Measurements from ENCODE around the gene CWC15. TPM values are rescaled to one million over a fixed set of nuclear protein-coding genes. Genes with fewer than 3 reads are reported as not detected.

Gene CWC15
- total and polyA plus RNA-seq, 2 of the 13 experiments (the other 11 are each of a cell fraction or from before 2014, with no cell fraction given): 27.6 to 61.2 TPM

DNA sequence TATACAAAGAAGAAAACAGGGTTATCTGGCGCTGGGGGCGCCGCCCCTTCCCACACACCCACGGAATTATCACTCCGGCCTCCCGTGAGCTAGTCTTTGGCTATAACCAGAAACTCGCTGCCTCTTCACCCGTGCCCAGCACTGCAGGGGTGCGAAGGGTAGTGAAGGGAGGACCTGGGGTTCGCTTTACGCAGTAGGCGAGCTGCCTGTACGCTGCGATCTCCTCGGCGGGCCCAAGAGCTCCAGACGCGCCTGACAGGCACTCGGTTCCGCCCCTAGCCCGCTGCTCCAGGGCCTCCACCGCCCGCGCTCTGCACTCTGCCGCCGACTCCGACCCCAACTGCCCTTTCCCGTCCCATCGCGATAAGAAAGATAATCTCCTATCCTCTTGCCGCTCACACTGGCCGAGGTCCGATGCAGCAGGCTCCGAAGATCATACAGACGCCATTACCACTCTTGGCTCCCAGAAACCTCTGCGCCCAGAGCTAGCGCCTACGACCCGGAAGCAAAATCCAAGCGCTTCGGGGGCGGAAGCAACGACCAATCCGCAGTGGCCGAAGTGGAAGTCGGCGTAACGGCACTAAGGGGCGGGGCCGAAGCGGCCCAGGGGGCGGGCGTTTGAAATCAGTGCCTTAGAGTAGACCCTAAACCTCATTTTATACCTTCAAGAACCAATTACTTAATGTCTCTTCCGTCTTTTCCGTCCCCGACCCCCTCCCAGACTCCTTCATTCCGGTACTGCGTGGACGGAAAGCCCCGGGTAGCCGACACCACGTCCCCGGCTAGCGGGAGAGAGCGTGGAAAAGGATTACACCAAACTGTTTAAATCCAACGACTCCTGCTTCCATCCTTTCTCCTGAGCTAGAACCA lies at the start of gene CWC15, which contains the start of gene KDM4D (continued):
- TF ChIP-seq, protein P1, sequence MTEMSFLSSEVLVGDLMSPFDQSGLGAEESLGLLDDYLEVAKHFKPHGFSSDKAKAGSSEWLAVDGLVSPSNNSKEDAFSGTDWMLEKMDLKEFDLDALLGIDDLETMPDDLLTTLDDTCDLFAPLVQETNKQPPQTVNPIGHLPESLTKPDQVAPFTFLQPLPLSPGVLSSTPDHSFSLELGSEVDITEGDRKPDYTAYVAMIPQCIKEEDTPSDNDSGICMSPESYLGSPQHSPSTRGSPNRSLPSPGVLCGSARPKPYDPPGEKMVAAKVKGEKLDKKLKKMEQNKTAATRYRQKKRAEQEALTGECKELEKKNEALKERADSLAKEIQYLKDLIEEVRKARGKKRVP (CRISPR knock-in tag; IDR thresholded peaks at IDR 0.05): no peak
- TF ChIP-seq, protein P2, sequence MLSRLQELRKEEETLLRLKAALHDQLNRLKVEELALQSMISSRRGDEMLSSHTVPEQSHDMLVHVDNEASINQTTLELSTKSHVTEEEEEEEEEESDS (CRISPR knock-in tag; IDR thresholded peaks at IDR 0.05; ENCODE audit: borderline replicate concordance): no peak
- TF ChIP-seq XRCC5 (optimal IDR thresholded peaks at IDR 0.05; ENCODE audit: low read length) (peak; percentile 49), NAIF1 (CRISPR knock-in tag; IDR thresholded peaks at IDR 0.05; ENCODE audit: borderline replicate concordance) (no peak), ASH2L (IDR thresholded peaks at IDR 0.05; ENCODE audit: insufficient read length, low read depth, low read length) (peak; percentile 96), ZNF337 (CRISPR knock-in tag; IDR thresholded peaks at IDR 0.05; ENCODE audit: borderline replicate concordance, low read depth) (no peak), CENPT (CRISPR knock-in tag; IDR thresholded peaks at IDR 0.05; ENCODE audit: low read depth) (no peak), HNF4A (CRISPR knock-in tag; IDR thresholded peaks at IDR 0.05) (no peak; the same call in 1 of the 2 replicates), ZFYVE20 (CRISPR knock-in tag; IDR thresholded peaks at IDR 0.05; ENCODE audit: borderline replicate concordance, low read depth) (no peak), JDP2 (CRISPR knock-in tag; IDR thresholded peaks at IDR 0.05; ENCODE audit: borderline replicate concordance) (no peak), POLR2AphosphoS5 (IDR thresholded peaks at IDR 0.05; ENCODE audit: low read depth, low read length) (peak; percentile 93), NPAS2 (CRISPR knock-in tag; IDR thresholded peaks at IDR 0.05; ENCODE audit: borderline replicate concordance) (no peak), ZFP82 (CRISPR knock-in tag; IDR thresholded peaks at IDR 0.05; ENCODE audit: borderline replicate concordance) (0 out of 2 replicates have a peak, but pooled peaks have one; percentile 25)
- TF ChIP-seq, protein P3, sequence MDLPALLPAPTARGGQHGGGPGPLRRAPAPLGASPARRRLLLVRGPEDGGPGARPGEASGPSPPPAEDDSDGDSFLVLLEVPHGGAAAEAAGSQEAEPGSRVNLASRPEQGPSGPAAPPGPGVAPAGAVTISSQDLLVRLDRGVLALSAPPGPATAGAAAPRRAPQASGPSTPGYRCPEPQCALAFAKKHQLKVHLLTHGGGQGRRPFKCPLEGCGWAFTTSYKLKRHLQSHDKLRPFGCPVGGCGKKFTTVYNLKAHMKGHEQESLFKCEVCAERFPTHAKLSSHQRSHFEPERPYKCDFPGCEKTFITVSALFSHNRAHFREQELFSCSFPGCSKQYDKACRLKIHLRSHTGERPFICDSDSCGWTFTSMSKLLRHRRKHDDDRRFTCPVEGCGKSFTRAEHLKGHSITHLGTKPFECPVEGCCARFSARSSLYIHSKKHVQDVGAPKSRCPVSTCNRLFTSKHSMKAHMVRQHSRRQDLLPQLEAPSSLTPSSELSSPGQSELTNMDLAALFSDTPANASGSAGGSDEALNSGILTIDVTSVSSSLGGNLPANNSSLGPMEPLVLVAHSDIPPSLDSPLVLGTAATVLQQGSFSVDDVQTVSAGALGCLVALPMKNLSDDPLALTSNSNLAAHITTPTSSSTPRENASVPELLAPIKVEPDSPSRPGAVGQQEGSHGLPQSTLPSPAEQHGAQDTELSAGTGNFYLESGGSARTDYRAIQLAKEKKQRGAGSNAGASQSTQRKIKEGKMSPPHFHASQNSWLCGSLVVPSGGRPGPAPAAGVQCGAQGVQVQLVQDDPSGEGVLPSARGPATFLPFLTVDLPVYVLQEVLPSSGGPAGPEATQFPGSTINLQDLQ (CRISPR knock-in tag; IDR thresholded peaks at IDR 0.05): no peak; the same call in 1 of the 2 replicates
- TF ChIP-seq, protein P4, sequence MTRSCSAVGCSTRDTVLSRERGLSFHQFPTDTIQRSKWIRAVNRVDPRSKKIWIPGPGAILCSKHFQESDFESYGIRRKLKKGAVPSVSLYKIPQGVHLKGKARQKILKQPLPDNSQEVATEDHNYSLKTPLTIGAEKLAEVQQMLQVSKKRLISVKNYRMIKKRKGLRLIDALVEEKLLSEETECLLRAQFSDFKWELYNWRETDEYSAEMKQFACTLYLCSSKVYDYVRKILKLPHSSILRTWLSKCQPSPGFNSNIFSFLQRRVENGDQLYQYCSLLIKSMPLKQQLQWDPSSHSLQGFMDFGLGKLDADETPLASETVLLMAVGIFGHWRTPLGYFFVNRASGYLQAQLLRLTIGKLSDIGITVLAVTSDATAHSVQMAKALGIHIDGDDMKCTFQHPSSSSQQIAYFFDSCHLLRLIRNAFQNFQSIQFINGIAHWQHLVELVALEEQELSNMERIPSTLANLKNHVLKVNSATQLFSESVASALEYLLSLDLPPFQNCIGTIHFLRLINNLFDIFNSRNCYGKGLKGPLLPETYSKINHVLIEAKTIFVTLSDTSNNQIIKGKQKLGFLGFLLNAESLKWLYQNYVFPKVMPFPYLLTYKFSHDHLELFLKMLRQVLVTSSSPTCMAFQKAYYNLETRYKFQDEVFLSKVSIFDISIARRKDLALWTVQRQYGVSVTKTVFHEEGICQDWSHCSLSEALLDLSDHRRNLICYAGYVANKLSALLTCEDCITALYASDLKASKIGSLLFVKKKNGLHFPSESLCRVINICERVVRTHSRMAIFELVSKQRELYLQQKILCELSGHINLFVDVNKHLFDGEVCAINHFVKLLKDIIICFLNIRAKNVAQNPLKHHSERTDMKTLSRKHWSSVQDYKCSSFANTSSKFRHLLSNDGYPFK (CRISPR knock-in tag; IDR thresholded peaks at IDR 0.05; ENCODE audit: borderline replicate concordance): peak; percentile 82; the same call in 1 of the 2 replicates
- TF ChIP-seq, protein P5, sequence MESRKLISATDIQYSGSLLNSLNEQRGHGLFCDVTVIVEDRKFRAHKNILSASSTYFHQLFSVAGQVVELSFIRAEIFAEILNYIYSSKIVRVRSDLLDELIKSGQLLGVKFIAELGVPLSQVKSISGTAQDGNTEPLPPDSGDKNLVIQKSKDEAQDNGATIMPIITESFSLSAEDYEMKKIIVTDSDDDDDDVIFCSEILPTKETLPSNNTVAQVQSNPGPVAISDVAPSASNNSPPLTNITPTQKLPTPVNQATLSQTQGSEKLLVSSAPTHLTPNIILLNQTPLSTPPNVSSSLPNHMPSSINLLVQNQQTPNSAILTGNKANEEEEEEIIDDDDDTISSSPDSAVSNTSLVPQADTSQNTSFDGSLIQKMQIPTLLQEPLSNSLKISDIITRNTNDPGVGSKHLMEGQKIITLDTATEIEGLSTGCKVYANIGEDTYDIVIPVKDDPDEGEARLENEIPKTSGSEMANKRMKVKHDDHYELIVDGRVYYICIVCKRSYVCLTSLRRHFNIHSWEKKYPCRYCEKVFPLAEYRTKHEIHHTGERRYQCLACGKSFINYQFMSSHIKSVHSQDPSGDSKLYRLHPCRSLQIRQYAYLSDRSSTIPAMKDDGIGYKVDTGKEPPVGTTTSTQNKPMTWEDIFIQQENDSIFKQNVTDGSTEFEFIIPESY (CRISPR knock-in tag; IDR thresholded peaks at IDR 0.05): no peak
- TF ChIP-seq, protein P6, sequence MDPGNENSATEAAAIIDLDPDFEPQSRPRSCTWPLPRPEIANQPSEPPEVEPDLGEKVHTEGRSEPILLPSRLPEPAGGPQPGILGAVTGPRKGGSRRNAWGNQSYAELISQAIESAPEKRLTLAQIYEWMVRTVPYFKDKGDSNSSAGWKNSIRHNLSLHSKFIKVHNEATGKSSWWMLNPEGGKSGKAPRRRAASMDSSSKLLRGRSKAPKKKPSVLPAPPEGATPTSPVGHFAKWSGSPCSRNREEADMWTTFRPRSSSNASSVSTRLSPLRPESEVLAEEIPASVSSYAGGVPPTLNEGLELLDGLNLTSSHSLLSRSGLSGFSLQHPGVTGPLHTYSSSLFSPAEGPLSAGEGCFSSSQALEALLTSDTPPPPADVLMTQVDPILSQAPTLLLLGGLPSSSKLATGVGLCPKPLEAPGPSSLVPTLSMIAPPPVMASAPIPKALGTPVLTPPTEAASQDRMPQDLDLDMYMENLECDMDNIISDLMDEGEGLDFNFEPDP (CRISPR knock-in tag; conservative IDR thresholded peaks at IDR 0.05): no peak
